ENCODE data around the gene CDH23.
A peak's percentile ranks its signal among the peaks of the same experiment; 100 is the strongest.

Gene CDH23

DNA sequence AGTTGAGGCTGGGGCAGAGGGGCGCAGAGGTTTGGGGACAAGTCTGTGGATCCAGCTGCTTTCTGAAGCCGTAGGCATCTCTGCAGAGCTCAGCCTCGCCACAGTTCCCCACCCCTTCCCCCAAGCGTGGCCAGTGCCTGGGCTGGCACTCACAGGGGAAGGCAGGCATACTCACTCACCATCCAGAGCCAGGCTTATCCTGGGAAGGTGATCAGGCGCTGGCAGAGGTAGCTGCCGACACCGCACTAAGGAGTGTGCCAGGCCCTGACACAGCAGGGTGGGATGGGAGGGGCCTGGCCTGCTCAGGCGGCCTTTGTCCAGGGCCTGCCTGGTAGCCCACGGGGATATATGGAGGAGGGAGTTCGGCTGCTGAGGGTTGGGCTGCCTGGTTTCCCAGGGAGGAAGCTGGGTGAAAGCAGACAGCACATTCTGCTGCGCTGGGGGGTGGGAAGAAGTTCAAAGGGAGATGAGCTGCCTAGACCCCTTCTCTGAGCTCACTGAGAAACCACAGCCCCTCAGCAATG lies 360.7 kb downstream of the CDH23 start:
- DNase-seq (ENCODE audit: low read depth) = no peak

DNA sequence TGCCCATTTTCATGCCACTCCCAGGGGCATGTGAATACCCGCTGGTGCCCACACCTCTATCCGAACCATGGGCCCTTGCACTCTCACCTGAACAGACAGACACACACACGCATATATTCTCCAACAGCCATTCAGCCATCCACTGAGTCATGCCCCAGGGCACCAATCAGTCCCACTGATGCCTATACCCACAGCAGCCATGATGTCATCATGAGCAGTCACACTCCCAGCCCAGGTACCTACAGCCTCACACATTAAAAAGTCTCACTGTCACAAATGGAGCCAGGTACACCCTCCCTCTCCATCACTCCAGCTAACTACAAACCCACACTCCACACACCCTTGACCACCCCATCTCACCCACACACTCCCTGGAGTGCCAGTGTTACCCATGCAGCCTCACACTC lies 364.4 kb downstream of the CDH23 start:
- DNase-seq (ENCODE audit: low read depth) = no peak

DNA sequence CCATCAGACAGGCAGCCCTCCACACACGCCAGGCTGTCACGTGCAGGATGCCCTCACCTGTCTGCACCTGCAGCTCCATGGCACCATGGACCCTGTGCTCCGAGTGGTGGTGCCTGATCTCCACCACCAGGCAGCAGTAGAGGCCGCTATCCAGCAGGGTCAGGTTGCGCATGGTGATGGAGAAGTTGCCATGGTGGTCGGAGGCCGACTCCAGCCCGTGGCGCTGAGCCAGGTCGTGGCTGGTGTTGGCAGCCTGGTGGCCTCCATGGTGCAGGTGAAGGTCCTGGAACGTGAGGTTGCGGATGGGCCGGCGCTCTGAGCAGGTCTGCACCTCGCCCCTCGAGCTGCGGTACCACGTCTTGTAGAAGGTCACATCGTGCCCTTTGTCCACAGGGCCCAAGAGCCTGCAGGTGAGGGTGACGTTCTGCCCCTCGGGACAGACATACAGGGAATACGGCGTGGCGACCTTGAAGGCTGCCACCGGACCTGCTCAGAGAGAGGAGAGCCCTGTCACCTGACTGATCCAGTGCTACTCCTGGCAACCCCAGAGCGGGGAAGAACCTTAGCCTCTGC lies 364.9 kb downstream of the CDH23 start:
- no peak for DNase-seq (ENCODE audit: low read depth)

DNA sequence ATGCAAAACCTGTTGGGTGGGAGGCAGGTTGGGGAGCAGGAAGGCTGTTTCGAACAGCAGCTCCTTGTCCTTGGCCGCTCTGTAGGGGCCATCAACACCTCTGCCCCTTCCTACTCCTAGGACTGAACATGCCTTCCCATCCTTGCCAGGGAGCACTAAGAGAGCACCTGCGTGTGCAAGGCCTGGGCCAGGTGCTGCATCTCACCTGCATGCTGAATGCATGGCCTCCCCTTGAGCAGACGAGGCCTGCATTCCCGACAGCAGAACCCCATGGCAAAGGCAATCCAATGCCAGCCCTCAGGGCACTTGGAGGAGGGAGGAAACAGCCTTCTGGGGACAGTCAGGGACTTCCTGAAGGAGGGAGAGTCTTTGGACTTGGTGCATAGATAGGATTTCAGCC lies 365.6 kb downstream of the CDH23 start:
- DNase-seq (ENCODE audit: low read depth) = no peak

DNA sequence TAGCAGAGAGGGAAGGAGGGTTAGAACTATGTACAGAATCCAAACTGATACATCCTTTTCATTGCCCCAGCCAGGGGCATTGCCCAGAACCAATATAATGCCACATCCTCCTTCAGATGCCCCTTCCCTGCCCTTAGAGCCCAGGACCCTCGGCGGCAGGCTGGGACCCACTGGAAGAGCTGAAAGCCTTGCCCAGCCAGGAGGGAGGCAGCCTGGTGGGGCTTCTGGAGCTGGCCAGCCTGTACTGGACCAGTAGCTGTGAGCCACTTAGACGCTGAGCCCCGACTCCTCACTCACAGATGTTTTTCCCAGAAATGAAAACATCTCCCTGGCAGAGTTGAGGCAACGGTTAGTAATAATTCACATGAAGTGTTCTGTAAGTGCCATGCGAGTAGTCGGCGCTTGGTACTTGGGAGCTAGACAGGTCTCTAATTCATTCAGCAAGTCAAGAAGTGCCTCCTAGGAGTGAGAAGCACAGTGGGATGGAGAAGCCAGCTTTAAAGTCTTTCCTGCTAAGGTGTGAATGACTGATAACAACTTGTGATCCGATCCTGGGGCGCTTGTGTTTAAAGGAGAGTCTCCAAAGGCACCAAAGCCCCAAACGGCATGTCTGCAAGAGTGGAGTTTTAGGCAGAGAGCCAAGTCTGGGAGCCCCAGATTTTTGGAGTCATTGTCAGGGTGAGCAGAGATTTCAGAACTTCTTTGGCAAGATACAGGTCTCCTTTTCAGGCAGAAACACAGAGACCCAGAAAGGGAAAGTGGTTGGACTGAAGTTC lies 366.8 kb downstream of the CDH23 start:
- DNase-seq (ENCODE audit: low read depth) = no peak

DNA sequence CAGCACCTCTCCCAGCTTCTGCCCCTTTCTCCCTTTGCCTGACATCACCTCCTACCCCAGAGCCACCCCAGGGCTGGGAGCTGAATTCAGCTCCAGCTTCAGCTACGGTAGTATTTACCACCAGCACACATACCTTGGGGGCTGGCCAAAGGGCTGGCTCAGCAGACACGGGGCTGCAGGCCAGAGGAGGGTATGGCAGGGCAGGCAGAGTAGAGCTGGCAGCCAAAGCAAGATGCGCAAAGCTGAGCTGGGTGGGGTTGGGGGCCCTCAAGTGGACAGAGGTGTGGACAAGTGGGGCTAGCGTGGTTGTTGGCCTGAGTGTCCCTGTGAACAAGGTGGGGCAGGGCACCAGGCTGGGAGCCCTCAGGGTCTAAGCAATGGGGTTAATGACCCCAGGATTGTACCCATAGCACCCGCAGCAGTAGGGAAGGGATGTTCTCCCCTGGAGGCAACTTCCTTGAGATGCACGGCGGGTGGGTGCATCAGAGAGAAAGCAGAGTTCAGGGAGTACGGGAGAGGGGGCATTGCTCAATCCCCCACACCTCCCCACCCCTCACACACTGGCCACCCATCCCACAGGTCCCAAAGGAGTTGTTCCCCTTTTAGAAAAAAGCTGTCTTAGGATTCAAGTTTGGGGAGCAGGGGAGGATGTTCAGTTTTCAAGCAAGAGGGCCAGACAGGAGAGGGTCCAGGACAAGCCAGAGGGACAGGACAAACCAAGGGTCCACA lies 368.6 kb downstream of the CDH23 start:
- DNase-seq (ENCODE audit: low read depth) = no peak

DNA sequence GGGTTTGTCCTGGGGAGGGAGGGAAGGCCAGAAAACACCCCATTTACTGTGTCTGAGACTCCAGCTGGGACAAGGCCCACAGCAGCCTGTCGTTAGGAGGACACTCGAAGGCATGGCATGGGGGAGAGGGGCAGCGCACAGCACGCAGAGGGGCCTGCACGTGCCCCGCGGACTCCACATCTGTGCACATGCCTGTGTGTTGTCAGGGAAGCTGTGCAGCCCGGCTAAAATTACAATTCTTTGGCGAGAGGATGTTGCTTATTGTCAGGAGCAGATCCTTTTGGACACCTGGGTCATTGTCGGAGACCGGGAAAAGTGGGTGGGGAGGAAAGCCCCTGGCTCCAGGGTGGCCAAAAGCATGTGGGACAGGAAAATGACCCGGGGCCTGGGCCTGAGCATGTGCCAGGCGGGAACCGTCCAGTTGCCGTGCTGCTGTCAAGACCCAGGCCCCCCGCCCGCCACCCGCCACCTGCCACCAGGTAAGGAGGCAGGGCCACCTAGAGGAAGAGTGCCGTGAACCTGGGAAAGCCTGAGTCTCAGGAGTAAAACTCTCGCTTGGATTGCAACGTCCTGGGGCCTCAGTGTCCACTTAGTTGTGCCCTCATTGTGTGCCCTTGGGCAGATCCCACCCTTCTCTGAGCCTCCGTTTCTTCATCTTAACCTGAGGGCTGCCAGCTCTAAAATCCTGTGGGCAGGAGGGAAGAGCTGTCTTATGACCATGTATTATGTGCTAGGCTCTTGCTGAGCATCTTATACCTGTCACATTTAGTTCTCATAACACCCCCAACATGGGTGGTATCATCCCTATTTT lies 369.4 kb downstream of the CDH23 start:
- DNase-seq (ENCODE audit: low read depth) = no peak

DNA sequence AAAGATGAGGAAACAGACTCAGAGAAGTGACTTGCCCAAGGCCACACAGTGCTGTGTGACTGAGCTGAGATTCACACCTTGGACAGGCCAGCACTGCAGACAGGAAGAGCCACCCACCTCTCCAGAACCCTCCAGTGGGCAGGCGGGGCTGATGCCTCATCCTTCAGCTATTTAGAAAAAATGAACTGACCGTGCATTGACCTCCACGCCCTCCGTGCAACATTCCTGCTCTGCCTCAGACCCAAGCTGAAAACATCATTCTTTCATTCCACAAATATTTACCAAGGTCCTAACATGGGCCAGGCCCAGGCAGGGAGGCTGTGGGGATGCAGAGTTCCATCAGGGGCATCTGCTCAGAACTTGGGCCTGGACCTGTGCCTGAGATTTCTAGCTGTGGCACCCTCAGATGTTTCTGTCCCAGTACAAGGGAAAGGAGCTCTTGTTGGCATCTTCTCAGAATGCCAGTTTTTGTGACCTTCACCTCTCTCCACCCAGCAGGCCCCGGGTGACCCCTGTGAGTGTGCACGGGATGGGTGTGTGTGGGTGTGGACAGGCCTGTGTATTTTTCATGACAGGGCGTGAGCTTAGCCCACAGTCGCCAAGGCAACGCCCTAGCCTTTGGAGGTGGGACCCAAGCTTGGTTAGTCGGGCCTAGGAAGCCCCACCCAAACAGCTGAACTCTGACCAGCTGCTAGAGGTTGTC lies 370.1 kb downstream of the CDH23 start:
- peak; percentile 94 for DNase-seq (ENCODE audit: low read depth)

DNA sequence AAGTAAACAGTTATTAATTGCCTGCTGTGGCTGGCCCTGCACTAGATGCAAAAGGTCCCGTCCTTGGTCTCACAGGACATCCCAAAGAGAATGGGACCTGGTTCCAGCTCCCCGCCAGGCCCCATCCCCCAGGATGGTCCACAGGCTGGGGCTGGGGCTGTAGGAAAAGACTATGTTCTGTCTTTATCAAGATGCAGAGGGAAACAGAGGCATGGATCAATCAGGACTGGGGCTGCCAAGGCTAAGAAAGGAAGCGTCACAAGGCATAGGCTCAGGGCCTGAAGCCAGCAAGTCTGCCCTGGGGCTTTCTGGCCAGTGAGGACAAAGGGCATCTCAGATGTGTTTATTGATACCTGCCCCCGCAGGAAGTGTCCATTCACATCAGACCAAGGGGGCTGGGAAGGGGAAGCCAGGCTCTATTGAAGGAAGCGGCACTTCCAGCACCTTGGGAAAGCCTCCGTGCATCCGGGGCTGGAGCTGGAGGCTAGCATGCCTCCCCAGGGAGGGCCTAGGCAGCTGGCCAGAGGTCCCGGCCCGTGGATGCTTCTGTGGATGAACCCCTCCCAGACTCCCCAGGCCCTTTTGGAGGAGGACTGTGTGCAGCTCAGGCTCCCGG lies 370.8 kb downstream of the CDH23 start:
- no peak for DNase-seq (ENCODE audit: low read depth)

DNA sequence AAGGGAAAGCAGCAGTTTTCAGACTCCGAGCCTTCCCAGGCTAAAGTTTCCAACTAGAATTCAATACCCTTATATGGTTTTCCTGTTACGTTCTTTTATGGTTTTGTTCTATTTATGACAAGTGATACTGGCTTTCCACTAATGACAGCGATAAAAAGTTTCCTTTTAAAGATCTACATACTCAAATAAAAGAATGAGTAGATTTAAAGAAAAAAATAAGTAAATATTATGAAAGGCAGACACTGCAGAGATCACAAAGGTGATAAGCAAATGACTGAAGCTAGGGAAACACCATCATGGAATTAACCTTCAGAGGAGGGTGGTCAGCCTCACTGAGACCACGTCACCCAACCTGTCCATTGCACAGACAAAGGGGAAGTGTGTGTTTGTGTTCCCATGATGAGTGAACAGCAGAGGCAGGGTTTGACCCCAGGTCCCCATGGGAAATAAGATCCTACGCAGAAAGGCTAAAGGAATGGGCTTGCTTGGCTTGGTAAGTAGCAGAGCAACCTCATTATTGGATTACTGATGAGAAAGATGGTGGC lies 372.6 kb downstream of the CDH23 start:
- no peak for DNase-seq (ENCODE audit: low read depth)

DNA sequence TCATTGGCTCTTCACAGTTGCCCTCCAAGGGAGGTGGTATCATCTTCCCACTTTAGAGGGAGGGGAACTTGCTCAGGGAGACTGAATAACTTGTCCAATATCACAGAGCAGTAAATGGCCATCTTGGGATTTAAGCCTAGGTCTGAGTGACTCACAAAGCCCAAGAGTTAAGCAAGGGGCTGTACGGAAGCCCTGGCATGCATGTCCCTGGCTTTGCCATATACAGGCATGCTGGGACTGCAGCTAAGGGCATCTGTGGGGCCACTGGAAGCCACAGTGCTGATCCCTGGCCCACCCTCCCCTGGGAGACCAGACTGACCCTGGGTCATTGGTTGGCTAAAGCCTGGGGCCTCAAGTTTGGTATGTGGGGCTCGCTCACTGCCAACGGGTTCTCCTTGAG lies 373.5 kb downstream of the CDH23 start:
- DNase-seq (ENCODE audit: low read depth) = no peak

DNA sequence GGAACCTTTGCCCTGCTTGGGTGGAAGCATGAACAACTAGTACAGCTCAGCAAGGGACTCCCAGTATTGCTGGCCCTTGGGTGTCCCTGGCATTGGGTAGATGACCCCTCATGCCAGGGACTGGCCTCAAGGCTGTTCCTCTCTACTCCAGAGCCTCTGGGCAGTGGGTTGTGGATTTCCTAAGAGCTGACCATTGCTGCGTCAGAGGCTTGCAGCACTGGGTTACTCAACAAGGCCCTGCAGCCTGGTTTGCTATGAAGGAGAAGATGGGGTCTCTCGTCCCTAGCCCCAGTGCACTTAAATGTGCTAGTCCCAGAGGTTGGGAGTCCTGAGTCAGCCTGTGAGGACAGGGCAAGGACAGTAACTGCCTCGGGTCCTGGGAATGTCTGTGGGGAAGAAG lies 374.1 kb downstream of the CDH23 start:
- DNase-seq (ENCODE audit: low read depth) = no peak

DNA sequence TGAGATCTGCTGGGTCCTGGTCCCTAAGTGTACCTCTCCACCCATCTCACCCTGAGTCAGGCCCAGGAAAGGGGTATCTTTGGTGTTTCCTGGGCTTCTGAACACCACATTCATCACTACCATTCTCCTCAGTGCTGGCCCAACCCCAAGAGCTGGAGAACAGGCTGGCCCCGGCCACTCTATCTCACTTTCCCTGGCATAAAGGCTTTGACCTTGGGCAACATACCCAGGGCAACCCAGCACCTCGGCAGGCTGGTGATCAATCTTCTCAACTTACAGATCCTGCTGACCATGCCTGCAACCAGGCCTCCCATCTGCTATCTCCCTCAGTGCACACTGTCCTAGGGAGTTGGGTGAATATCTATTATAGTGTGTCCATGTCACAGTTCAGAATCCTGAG lies 374.5 kb downstream of the CDH23 start:
- no peak for DNase-seq (ENCODE audit: low read depth)

DNA sequence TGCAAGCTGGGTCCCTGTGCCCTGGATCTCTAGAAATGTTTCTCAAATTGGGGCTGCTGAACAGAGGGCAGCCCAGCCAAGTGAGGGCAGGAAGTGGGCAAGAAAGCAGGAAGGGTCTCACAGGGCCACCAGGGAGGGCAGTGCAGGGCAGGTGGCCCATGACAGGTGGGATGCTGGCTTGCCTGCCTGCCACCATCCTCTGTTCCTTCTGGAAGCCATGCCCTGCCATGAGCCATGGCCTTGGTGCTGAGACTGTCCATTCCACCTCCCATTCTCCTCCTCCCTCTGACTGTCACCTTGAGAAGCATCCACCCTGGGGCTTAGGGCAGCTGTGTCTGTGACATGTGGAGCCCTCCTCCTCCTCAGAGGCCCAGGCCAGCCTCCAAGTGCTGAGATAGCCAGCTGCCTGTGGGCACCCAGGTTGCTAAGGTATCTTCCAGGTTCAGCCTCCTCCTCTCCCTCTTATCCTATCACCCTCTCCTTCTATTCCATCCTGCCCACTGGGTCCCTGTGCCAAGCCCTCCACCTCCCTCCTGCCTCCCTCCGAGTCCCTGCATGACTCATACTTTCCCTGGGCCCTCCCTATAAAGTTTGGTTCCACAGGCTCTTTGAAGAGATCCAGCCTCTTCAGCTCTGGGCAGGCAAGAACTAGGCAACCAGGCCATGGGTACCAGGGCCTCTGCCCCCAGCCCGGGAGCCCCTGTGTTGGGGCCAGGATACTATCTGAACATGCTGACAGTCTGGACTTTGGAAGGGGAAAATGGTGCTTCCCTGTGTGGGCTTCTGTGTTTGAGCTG lies 375.3 kb downstream of the CDH23 start:
- no peak for DNase-seq (ENCODE audit: low read depth)

DNA sequence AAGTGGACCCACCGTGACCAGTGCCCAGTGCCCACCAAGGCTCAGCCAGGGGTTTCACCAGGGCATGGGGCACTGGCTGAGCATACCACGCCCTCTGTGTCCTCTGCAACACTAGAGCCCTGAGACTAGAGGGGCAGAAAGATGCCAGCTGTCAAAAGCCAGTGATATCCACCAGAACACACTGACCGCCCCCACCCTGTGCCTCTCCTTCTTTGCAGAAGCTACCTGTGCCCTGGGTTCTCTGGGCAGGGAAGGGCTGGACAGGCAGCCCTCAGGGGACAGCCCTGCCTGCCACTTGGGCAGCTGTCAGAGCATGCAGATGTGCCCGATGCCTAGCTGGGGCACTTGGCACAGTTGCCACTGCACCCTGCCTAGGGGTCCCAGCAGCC lies 376.1 kb downstream of the CDH23 start:
- DNase-seq (ENCODE audit: low read depth) = no peak

DNA sequence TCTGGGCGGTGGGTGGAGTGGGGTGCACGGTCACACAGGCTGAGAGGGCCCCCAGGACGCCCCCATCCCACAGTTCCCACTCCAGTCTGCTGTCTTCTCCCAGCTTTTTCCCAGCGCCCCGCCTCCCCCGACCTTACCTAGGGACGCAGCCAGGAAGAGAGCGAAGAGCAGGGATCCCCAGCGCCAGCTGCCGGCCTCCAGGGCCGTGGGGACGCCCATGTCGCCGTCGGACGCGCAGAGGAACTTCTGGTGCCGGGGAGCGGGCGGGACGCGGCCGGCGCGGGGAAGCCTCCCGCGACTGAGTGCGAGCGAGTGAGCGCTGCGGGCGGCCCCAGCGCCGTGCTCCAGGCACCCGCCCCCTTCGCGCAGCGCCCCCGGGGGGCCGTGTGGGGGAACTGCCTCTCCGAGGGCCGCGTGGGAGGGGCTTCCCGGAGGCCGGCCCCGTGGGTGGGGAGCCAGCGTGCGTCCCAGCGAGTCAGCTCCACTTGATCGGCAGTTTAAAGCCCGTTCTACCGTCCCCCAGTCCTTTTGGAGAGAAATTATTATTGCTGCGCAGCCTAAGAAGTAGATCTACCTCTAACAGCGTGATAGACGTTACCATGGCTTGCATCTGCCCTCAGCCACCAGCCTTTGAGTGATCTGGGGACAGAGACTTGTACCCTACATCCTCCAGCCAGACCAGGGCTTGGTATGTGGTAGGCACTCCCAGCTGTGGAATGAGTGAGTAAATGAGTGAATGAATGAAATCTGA lies 376.7 kb downstream of the CDH23 start, which contains the start of gene VSIR:
Gene VSIR (minus strand): TSS at position 300 of the 751 bp plus-strand sequence. CDS start 81 bp downstream, at position 219.
- no peak for DNase-seq (ENCODE audit: low read depth)

DNA sequence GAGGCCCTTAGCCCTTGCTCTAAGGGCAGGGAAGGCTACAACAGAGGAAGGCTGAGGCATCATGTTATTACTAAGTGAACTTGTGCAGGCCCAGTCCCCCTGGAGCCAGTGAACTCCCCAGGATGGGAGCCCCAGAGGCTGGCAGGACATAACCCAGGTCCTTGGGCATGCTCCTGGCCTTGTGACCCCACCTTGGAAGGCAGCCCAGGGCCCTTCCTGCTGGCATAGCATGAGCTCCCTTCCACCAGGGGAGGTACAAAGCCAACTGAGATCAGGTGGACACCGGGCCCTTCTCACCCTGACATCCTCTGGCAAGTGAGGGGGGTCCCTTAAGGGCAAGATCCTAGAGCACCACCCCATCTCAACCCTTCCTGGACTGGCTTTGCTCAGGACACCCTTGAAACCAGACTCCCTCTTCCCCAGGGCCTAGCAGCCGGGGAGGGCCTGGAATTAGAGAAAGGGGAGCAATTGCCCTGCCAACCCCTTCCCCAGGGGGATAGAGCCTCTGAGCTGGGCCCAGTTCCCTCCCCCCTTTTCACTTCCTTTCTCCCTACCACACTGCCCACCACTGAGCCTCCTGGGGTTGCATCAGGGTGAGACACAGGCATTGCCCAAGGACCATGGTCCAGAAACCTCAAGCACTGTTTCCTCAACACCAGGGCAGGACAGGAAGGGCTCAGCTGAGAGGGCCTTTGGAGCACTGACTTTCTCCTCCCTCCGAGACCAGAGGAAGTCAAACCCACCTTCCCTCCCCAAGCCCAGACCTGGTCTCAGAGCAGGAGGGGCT lies 378.4 kb downstream of the CDH23 start:
- no peak for DNase-seq (ENCODE audit: low read depth)

DNA sequence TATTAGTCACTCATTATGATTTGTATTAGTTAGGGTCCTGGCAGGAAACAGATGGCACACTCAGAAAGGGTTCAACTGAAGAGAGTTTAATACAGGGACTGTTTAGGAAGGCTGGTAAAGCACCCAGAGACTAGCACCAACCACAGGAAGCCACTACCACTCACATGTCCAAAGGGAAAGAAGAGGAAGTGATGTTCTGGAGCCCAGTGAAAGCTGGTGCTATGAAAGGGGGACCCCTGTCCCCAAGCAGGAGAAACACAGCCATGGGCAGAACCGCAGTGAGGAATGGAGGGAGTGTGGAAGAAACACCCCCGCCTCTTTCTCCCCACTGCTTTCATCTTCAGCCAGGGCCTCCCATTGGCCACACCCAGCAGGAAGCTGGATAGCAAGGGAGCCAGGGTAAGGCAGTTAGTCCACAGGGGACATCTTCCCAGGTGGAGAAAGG lies 379.8 kb downstream of the CDH23 start:
- DNase-seq (ENCODE audit: low read depth) = no peak
